Choroid plexus epithelial cell (primary cell): Measurements from ENCODE around the gene CCDC121.
"Not testable (repeated sequence)": the region's sequence is repeated elsewhere in the genome, so short reads cannot be mapped to it uniquely, and the experiment has no call there.

Experiments used
- DNase-seq: peaks from one replicate; pipeline ENCODE4 v3.0.0-alpha.2; 2010; ENCODE audit warnings: low read depth
- H3K4me3 ChIP-seq: 2 replicates; pipeline ENCODE4 v1.5.1; 2011; ENCODE audit warnings: low read depth, mild to moderate bottlenecking, control low read depth, low read length, moderate library complexity
- CTCF ChIP-seq: conservative IDR thresholded peaks from 2 replicates; pipeline ENCODE4 v1.5.1; 2011; ENCODE audit warnings: low read depth, mild to moderate bottlenecking, control low read depth, inconsistent platforms, low read length, moderate library complexity

Gene CCDC121

GRCh38 chr2:27621524-27621923 is 7.3 kb downstream of the CCDC121 start:
- no peak overlapping the region for H3K4me3 ChIP-seq
- no peak for DNase-seq
- peak; percentile 16 for TF ChIP-seq CTCF

GRCh38 chr2:27615316-27615715 is 13.5 kb downstream of the CCDC121 start:
- DNase-seq, result no peak

GRCh38 chr2:27613985-27614384 is 14.8 kb downstream of the CCDC121 start:
- no peak overlapping the region for H3K4me3 ChIP-seq
- DNase-seq, result no peak
- no peak for TF ChIP-seq CTCF

More at GRCh38 chr2:27615316-27615715, 13.5 kb downstream of the CCDC121 start:
- no peak for TF ChIP-seq CTCF
- H3K4me3 ChIP-seq, result no peak overlapping the region

- TF ChIP-seq CTCF, result no peak
- peak; percentile 68 for DNase-seq
- no peak overlapping the region for H3K4me3 ChIP-seq
Observed at GRCh38 chr2:27606611-27607010, 22.2 kb downstream of the CCDC121 start.

- no peak for DNase-seq
- H3K4me3 ChIP-seq, result no peak overlapping the region
- TF ChIP-seq CTCF, result no peak
Observed at GRCh38 chr2:27596627-27597026, 32.2 kb downstream of the CCDC121 start.

GRCh38 chr2:27595412-27595811 is 33.4 kb downstream of the CCDC121 start:
- H3K4me3 ChIP-seq, DNase-seq: not testable (repeated sequence)

GRCh38 chr2:27594020-27594703 is 34.6 kb downstream of the CCDC121 start:
- not testable (repeated sequence) for H3K4me3 ChIP-seq, DNase-seq

- DNase-seq, result no peak
- TF ChIP-seq CTCF, result no peak
- no peak overlapping the region for H3K4me3 ChIP-seq
Observed at GRCh38 chr2:27593240-27593639, 35.6 kb downstream of the CCDC121 start.
